ENCODE results near the gene AJM1.
"Not testable (repeated sequence)": the region's sequence is repeated elsewhere in the genome, so short reads cannot be mapped to it uniquely, and the experiment has no call there.

AJM1 gene

DNA sequence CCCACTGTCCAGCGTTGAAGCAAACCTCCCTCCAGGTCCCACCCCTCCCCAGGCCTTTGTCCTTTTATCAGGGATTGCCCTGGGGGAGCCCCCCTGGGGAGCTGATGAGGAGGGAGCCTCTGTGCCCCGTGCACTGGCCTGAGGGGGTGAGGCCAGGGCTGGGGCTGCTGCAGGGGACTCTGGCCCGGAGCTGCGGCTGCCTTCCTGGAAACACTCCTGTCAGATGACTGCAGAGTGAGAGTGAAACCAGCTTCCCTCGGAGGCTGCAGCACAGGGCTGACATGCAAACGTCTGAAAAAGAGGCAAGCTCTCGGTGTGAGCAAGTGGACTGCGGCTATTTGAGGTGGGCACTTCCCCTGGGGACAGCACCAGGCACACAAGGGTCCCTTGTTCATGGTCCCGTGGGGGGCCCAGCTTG is 39.4 kb downstream of the AJM1 start:
- DNase-seq, result peak in 1 of 2 donors; percentile 42

- peak; percentile 85 to 91 for DNase-seq
These were observed 40.0 kb downstream of the AJM1 start for GRCh38 chr9:136882109-136882946.

DNA sequence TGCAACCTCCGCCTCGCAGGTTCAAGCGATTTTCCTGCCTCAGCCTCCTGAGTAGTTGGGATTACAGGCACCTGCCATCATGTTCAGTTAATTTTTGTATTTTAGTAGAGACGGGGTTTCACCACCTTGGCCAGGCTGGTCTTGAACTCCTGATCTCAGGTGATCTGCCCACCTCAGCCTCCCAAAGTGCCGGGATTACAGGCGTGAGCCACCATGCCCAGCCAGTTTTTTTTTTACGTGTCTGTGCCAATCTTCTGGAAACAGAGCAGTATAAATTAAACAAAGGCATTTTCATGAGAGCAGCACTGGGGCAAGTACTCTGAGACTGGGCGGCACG is 40.6 kb downstream of the AJM1 start:
- not testable (repeated sequence) for DNase-seq

DNA sequence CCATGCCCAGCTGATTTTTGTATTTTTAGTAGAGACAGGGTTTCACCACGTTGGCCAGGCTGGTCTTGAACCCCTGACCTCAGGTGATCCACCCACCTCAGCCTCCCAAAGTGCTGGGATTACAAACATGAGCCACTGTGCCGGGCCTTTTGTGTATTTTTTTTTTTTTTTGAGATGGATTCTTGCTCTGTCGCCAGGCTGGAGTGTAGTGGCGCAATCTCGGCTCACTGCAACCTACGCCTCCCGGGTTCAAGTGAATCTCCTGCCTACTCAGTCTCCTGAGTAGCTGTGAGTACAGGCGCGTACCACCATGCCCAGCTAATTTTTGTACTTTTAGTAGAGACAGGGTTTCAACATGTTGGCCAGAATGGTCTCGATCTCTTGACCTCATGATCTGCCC is 41.4 kb downstream of the AJM1 start:
- DNase-seq, result not testable (repeated sequence)

- peak; percentile 98 for DNase-seq
These were observed 43.8 kb downstream of the AJM1 start, which contains the start of gene TRAF2 for GRCh38 chr9:136885950-136886578. Gene TRAF2, plus strand, starts transcription at chr9:136886516. Its CDS starts 12,225 bp downstream, at chr9:136898741.

- no peak for DNase-seq
These were observed 44.6 kb downstream of the AJM1 start for GRCh38 chr9:136886610-136887597.

GRCh38 chr9:136888454-136888853 is 46.2 kb downstream of the AJM1 start:
- no peak for DNase-seq

- no peak for DNase-seq
These were observed 47.6 kb downstream of the AJM1 start for GRCh38 chr9:136889858-136890257.

- no peak for DNase-seq
These were observed 48.4 kb downstream of the AJM1 start for GRCh38 chr9:136890661-136891060.

All from CD4-positive, alpha-beta T cell treated with Interleukin-4 for 1 hour (primary cell).